Activated naive CD4-positive, alpha-beta T cell treated with anti-CD3 and anti-CD28 coated beads for 36 hours (primary cell): ENCODE results near the gene CLCNKB. TPM values are rescaled to one million over a fixed set of nuclear protein-coding genes. Genes with fewer than 3 reads are reported as not detected.

ENCODE experiments used
- CTCF ChIA-PET: fragments of 350-600 bp; sonication (Branson Sonifier 250); formaldehyde crosslinking; loops from one replicate; lab custom pipeline; 2021; ENCODE audit warnings: antibody characterized with exemption; lab: Charles Lee
- DNase-seq: peaks from one replicate; pipeline ENCODE4 v3.0.0-alpha.2; 2020
- H3K27ac Mint-ChIP-seq: one replicate; pipeline ENCODE4 v1.8.0; 2021; ENCODE audit warnings: mild to moderate bottlenecking, mixed read lengths
- H3K27me3 Mint-ChIP-seq: one replicate; pipeline ENCODE4 v1.8.0; 2021; ENCODE audit warnings: low read depth, mixed read lengths
- H3K36me3 Mint-ChIP-seq: one replicate; pipeline ENCODE4 v1.8.0; 2021; ENCODE audit warnings: low read depth, mixed read lengths
- H3K4me1 Mint-ChIP-seq: one replicate; pipeline ENCODE4 v1.8.0; 2021; ENCODE audit warnings: low read depth, mixed read lengths
- H3K4me3 Mint-ChIP-seq: one replicate; pipeline ENCODE4 v1.8.0; 2021; ENCODE audit warnings: mild to moderate bottlenecking, moderate library complexity, mixed read lengths
- H3K9me3 Mint-ChIP-seq: one replicate; pipeline ENCODE4 v1.8.0; 2021; ENCODE audit warnings: mixed read lengths
- intact Hi-C: fragments of 100-400 bp; cut with micrococcal nuclease; formaldehyde crosslinking; loops from one replicate; pipeline ENCODE4 v1.15.1; 2023
- total RNA-seq, 2 experiments: library from RNA; stranded (reverse); gene quantifications; one replicate each; pipeline ENCODE4 v1.2.3, GENCODE V29; 2021

CLCNKB gene
- total RNA-seq, 2 experiments from 2014 or later = not detected

GRCh38 chr1:16087733-16088132 lies 44.2 kb downstream of the CLCNKB start:
- H3K4me1 Mint-ChIP-seq = no peaks in the 10 kb centered on the region
- CTCF ChIA-PET = no interaction called here
- no peaks in the 10 kb centered on the region for H3K36me3 Mint-ChIP-seq
- H3K9me3 Mint-ChIP-seq = no peaks in the 10 kb centered on the region
- no peak overlapping the region for H3K27ac Mint-ChIP-seq
- intact Hi-C loops = no loop called here
- no peak overlapping the region for H3K4me3 Mint-ChIP-seq
- no peaks in the 10 kb centered on the region for H3K27me3 Mint-ChIP-seq
- DNase-seq = peak; percentile 1

GRCh38 chr1:16088351-16088911 lies 44.8 kb downstream of the CLCNKB start:
- no peaks in the 10 kb centered on the region for H3K4me1 Mint-ChIP-seq

GRCh38 chr1:16088996-16089395 lies 45.4 kb downstream of the CLCNKB start:
- Mint-ChIP-seq H3K4me1 (no peaks in the 10 kb centered on the region), H3K4me3 (no peak overlapping the region), H3K36me3 (no peaks in the 10 kb centered on the region), H3K27me3 (no peaks in the 10 kb centered on the region), H3K9me3 (no peaks in the 10 kb centered on the region), H3K27ac (no peak overlapping the region)
- peak; percentile 1 for DNase-seq
- CTCF ChIA-PET = no interaction called here
- intact Hi-C loops = no loop called here

More at GRCh38 chr1:16088351-16088911, 44.8 kb downstream of the CLCNKB start:
- peak; percentile 3 for DNase-seq
- no peak overlapping the region for H3K27ac Mint-ChIP-seq
- CTCF ChIA-PET = no interaction called here
- H3K27me3 Mint-ChIP-seq = no peaks in the 10 kb centered on the region
- intact Hi-C loops = no loop called here
- no peaks in the 10 kb centered on the region for H3K36me3 Mint-ChIP-seq
- no peak overlapping the region for H3K4me3 Mint-ChIP-seq
- H3K9me3 Mint-ChIP-seq = no peaks in the 10 kb centered on the region

GRCh38 chr1:16090076-16090826 lies 46.7 kb downstream of the CLCNKB start:
- no peak overlapping the region for H3K27ac Mint-ChIP-seq

GRCh38 chr1:16091296-16091695 lies 47.7 kb downstream of the CLCNKB start:
- CTCF ChIA-PET = interaction anchor here (1.8 kb wide), 1 partner anchor 12 kb away, joined by 6 read pairs; no protein-coding TSS in a partner anchor
- intact Hi-C loops = no loop called here

More at GRCh38 chr1:16090076-16090826, 46.7 kb downstream of the CLCNKB start:
- intact Hi-C loops = no loop called here
- peak; percentile 3 for DNase-seq
- Mint-ChIP-seq H3K27me3 (no peaks in the 10 kb centered on the region), H3K9me3 (no peaks in the 10 kb centered on the region), H3K4me3 (no peak overlapping the region), H3K36me3 (no peaks in the 10 kb centered on the region), H3K4me1 (no peaks in the 10 kb centered on the region)
- CTCF ChIA-PET = no interaction called here

GRCh38 chr1:16092097-16092922 lies 48.7 kb downstream of the CLCNKB start:
- no peaks in the 10 kb centered on the region for H3K4me1 Mint-ChIP-seq
- no peak for DNase-seq
- H3K27me3 Mint-ChIP-seq = no peaks in the 10 kb centered on the region
- intact Hi-C loops = no loop called here
- H3K4me3 Mint-ChIP-seq = no peak overlapping the region
- CTCF ChIA-PET = interaction anchor here (1.8 kb wide), 1 partner anchor 13 kb away, joined by 6 read pairs; no protein-coding TSS in a partner anchor
- no peaks in the 10 kb centered on the region for H3K9me3 Mint-ChIP-seq
- H3K27ac Mint-ChIP-seq = no peak overlapping the region
- no peaks in the 10 kb centered on the region for H3K36me3 Mint-ChIP-seq

More at GRCh38 chr1:16091296-16091695, 47.7 kb downstream of the CLCNKB start:
- Mint-ChIP-seq H3K36me3 (no peaks in the 10 kb centered on the region), H3K9me3 (no peaks in the 10 kb centered on the region), H3K4me3 (no peak overlapping the region), H3K27me3 (no peaks in the 10 kb centered on the region), H3K4me1 (no peaks in the 10 kb centered on the region), H3K27ac (no peak overlapping the region)
- DNase-seq = no peak

- CTCF ChIA-PET = interaction anchor here (1.8 kb wide), 1 partner anchor 14 kb away, joined by 6 read pairs; no protein-coding TSS in a partner anchor
- H3K27me3 Mint-ChIP-seq = no peaks in the 10 kb centered on the region
- intact Hi-C loops = no loop called here
- H3K9me3 Mint-ChIP-seq = no peaks in the 10 kb centered on the region
- no peak for DNase-seq
- no peaks in the 10 kb centered on the region for H3K4me1 Mint-ChIP-seq
- H3K36me3 Mint-ChIP-seq = no peaks in the 10 kb centered on the region
- no peak overlapping the region for H3K27ac Mint-ChIP-seq
- no peak overlapping the region for H3K4me3 Mint-ChIP-seq
These were observed 49.4 kb downstream of the CLCNKB start for GRCh38 chr1:16092923-16093511.

- no peak overlapping the region for H3K4me3 Mint-ChIP-seq
- no peaks in the 10 kb centered on the region for H3K4me1 Mint-ChIP-seq
- no peak for DNase-seq
- H3K9me3 Mint-ChIP-seq = no peaks in the 10 kb centered on the region
- no peaks in the 10 kb centered on the region for H3K27me3 Mint-ChIP-seq
- CTCF ChIA-PET = interaction anchor here (0.6 kb wide), 2 partner anchors 33 to 493 kb away, joined by 3 read pairs; no protein-coding TSS in a partner anchor
- intact Hi-C loops = no loop called here
- H3K36me3 Mint-ChIP-seq = no peaks in the 10 kb centered on the region
- no peak overlapping the region for H3K27ac Mint-ChIP-seq
These were observed 50.0 kb downstream of the CLCNKB start for GRCh38 chr1:16093611-16094010.

GRCh38 chr1:16094453-16095158 lies 51.0 kb downstream of the CLCNKB start:
- Mint-ChIP-seq H3K4me3 (no peak overlapping the region), H3K4me1 (no peaks in the 10 kb centered on the region), H3K36me3 (no peaks in the 10 kb centered on the region), H3K27me3 (no peaks in the 10 kb centered on the region), H3K27ac (no peak overlapping the region), H3K9me3 (no peaks in the 10 kb centered on the region)
- intact Hi-C loops = no loop called here
- DNase-seq = no peak
- CTCF ChIA-PET = interaction anchor here (0.6 kb wide), 2 partner anchors 32 to 492 kb away, joined by 3 read pairs; no protein-coding TSS in a partner anchor

GRCh38 chr1:16095447-16095846 lies 51.9 kb downstream of the CLCNKB start:
- H3K36me3 Mint-ChIP-seq = no peaks in the 10 kb centered on the region
- intact Hi-C loops = no loop called here

GRCh38 chr1:16099412-16099811 lies 55.8 kb downstream of the CLCNKB start:
- intact Hi-C loops = no loop called here
- H3K9me3 Mint-ChIP-seq = no peaks in the 10 kb centered on the region
- DNase-seq = no peak
- H3K27me3 Mint-ChIP-seq = no peaks in the 10 kb centered on the region
- H3K4me1 Mint-ChIP-seq = no peaks in the 10 kb centered on the region
- H3K27ac Mint-ChIP-seq = no peak overlapping the region
- H3K4me3 Mint-ChIP-seq = no peak overlapping the region
- no peaks in the 10 kb centered on the region for H3K36me3 Mint-ChIP-seq
- CTCF ChIA-PET = interaction anchor here (1.1 to 1.7 kb wide), 2 partner anchors 17 to 21 kb away, joined by 3 to 4 read pairs; no protein-coding TSS in a partner anchor

More at GRCh38 chr1:16095447-16095846, 51.9 kb downstream of the CLCNKB start:
- no peaks in the 10 kb centered on the region for H3K27me3 Mint-ChIP-seq
- DNase-seq = no peak
- H3K4me3 Mint-ChIP-seq = no peak overlapping the region
- H3K27ac Mint-ChIP-seq = no peak overlapping the region
- H3K4me1 Mint-ChIP-seq = no peaks in the 10 kb centered on the region
- no peaks in the 10 kb centered on the region for H3K9me3 Mint-ChIP-seq
- CTCF ChIA-PET = no interaction called here
